HCT116 (cell line): ENCODE results near the gene INKA1. TPM values are rescaled to one million over a fixed set of nuclear protein-coding genes. Genes with fewer than 3 reads are reported as not detected.

ENCODE experiments used
- ATAC-seq: fragments of 200-7000 bp; cut with Tn5 transposase; 2 replicates; pipeline ENCODE4 v1.9.1; 2020; ENCODE audit warnings: mild to moderate bottlenecking, moderate library complexity
- BruUV-seq: library from RNA; stranded (reverse); fragments of 400-500 nt; replicated peaks from 2 replicates; lab custom pipeline; 2021; lab: Mats Ljungman, UMichigan
- CTCF ChIA-PET: fragments of 300-600 bp; sonication (Branson Sonifier 250); formaldehyde crosslinking; loops from one replicate; lab custom pipeline; 2021; ENCODE audit warnings: antibody characterized with exemption; lab: Charles Lee
- POLR2A ChIA-PET: fragments of 300-600, 350-600 bp; sonication (Branson Sonifier 250); formaldehyde crosslinking; loops from one replicate; lab custom pipeline; 2021; ENCODE audit warnings: antibody characterized with exemption; lab: Charles Lee
- RAD21 ChIA-PET, 2 experiments: fragments of 300-600 bp; sonication (Branson Sonifier 250); formaldehyde crosslinking; loops; one replicate each; lab custom pipeline; 2023; ENCODE audit warnings: low total read pairs in 2 of 2; ENCODE audit not compliant: uncharacterized antibody in 2 of 2, unreplicated experiment in 2 of 2, low non-redundant PET in 1 of 2; lab: Charles Lee
- DNase-seq: peaks from one replicate; pipeline ENCODE4 v3.0.0-alpha.2; 2010; ENCODE audit warnings: low read depth, low spot score
- H2AFZ ChIP-seq: fragments of 200-600 bp; shearing (Covaris generic), sonication (generic); 2 replicates; pipeline ENCODE4 v1.6.1; 2017; ENCODE audit warnings: low read depth, mixed run types, mixed read lengths, antibody characterized with exemption, low read length; ENCODE audit not compliant: poor library complexity, severe bottlenecking
- H3K27ac ChIP-seq: 2 replicates; pipeline ENCODE4 v1.5.1; 2012; ENCODE audit warnings: low read depth, low read length
- H3K27me3 ChIP-seq: fragments of 200-600 bp; sonication (generic); 2 replicates; pipeline ENCODE4 v1.6.1; 2016; ENCODE audit warnings: mixed run types, low read length, mixed read lengths; ENCODE audit not compliant: insufficient read depth
- H3K36me3 ChIP-seq, 2 experiments: fragments of 200-500 bp in 1 of 2; fragments of 200-600 bp in 1 of 2; sonication (Bioruptor generic) in 1 of 2; sonication (generic) in 1 of 2; 2 replicates each; pipeline versions ENCODE4 v1.5.1 to v1.6.1; 2014 to 2016; ENCODE audit warnings: low read length in 2 of 2, inconsistent platforms in 1 of 2, mixed read lengths in 1 of 2, mixed run types in 1 of 2; ENCODE audit not compliant: insufficient read depth in 2 of 2, control insufficient read depth in 1 of 2
- H3K4me1 ChIP-seq, 2 experiments: fragments of 200-600 bp in 1 of 2; sonication (generic) in 1 of 2; 2 replicates each; pipeline versions ENCODE4 v1.5.1 to v1.6.1; 2012 to 2017; ENCODE audit warnings: low read length in 2 of 2, inconsistent platforms in 1 of 2, mild to moderate bottlenecking in 1 of 2, mixed read lengths in 1 of 2, mixed run types in 1 of 2, moderate library complexity in 1 of 2; ENCODE audit not compliant: insufficient read depth in 2 of 2, control insufficient read depth in 1 of 2
- H3K4me2 ChIP-seq: fragments of 200-600 bp; sonication (generic); 2 replicates; pipeline ENCODE4 v1.6.1; 2017; ENCODE audit warnings: mixed run types, low read length, mixed read lengths
- H3K4me3 ChIP-seq, 2 experiments: fragments of 200-600 bp in 1 of 2; sonication (generic) in 1 of 2; replicated peaks in 1 of 2; 2 replicates each; pipeline ENCODE4 v1.5.1; 2011 to 2016; ENCODE audit warnings: low read length in 2 of 2, control low read depth in 1 of 2, low read depth in 1 of 2, mild to moderate bottlenecking in 1 of 2, mixed read lengths in 1 of 2, mixed run types in 1 of 2
- H3K79me2 ChIP-seq: fragments of 200-600 bp; sonication (generic); 2 replicates; pipeline ENCODE4 v1.6.1; 2017; ENCODE audit warnings: mild to moderate bottlenecking, mixed run types, low read length, moderate library complexity, mixed read lengths; ENCODE audit not compliant: insufficient read depth
- H3K9ac ChIP-seq: fragments of 200-600 bp; sonication (generic); 2 replicates; pipeline ENCODE4 v1.6.1; 2016; ENCODE audit warnings: low read length, mixed read lengths
- H3K9me2 ChIP-seq: fragments of 200-600 bp; sonication (generic), shearing (Covaris generic); 2 replicates; pipeline ENCODE4 v1.6.1; 2017; ENCODE audit warnings: mixed run types, mild to moderate bottlenecking, moderate library complexity; ENCODE audit not compliant: insufficient read depth
- H3K9me3 ChIP-seq, 2 experiments: fragments of 200-500 bp in 1 of 2; fragments of 200-600 bp in 1 of 2; sonication (Bioruptor generic) in 1 of 2; sonication (generic) in 1 of 2; 2 replicates each; pipeline ENCODE4 v1.6.1; 2014 to 2017; ENCODE audit warnings: low read length in 2 of 2, mixed read lengths in 2 of 2, inconsistent platforms in 1 of 2, low read depth in 1 of 2, mild to moderate bottlenecking in 1 of 2, mixed run types in 1 of 2, moderate library complexity in 1 of 2; ENCODE audit not compliant: control insufficient read depth in 1 of 2, insufficient read depth in 1 of 2
- H4K20me1 ChIP-seq: fragments of 200-600 bp; sonication (generic), shearing (Covaris generic); 2 replicates; pipeline ENCODE4 v1.6.1; 2017; ENCODE audit warnings: mixed run types, mild to moderate bottlenecking, moderate library complexity; ENCODE audit not compliant: insufficient read depth
- CEBPB ChIP-seq: IDR thresholded peaks from 2 replicates; pipeline ENCODE4 v1.6.1; 2012; ENCODE audit warnings: low read depth
- ELF1 ChIP-seq: IDR thresholded peaks from 2 replicates; pipeline ENCODE4 v1.6.1; 2012; ENCODE audit warnings: low read depth, borderline replicate concordance
- EZH2phosphoT487 ChIP-seq: fragments of 200-600 bp; IDR thresholded peaks from 2 replicates; pipeline ENCODE4 v1.6.1; 2018; ENCODE audit warnings: antibody characterized with exemption, borderline replicate concordance
- POLR2A ChIP-seq: IDR thresholded peaks from 2 replicates; pipeline ENCODE4 v1.7.0; 2011; ENCODE audit warnings: borderline replicate concordance; ENCODE audit not compliant: insufficient read depth, insufficient read length; ENCODE audit errors: extremely low read depth
- POLR2AphosphoS5 ChIP-seq: IDR thresholded peaks from 2 replicates; pipeline ENCODE4 v1.6.1; 2011; ENCODE audit warnings: mild to moderate bottlenecking, low read depth, low read length, moderate library complexity
- SIN3A ChIP-seq: IDR thresholded peaks from 2 replicates; pipeline ENCODE4 v1.6.1; 2012; ENCODE audit warnings: low read depth
- intact Hi-C: fragments of 100-400 bp; cut with micrococcal nuclease; formaldehyde crosslinking; loops from 2 replicates; pipeline ENCODE4 v1.10.0; 2022
- total RNA-seq: library from RNA; stranded (reverse); gene quantifications from one replicate; pipeline ENCODE4 v1.2.1, GENCODE V29; 2021; ENCODE audit not compliant: unreplicated experiment
- TF ChIP-seq, protein P1 (sequence below): IDR thresholded peaks from 2 replicates; pipeline ENCODE4 v1.6.1; 2012; ENCODE audit warnings: low read depth

INKA1 gene
- total RNA-seq, 1 experiment from 2014 or later, result 1.6 TPM

- Histone ChIP-seq H3K9me2 (no peaks in the 10 kb centered on the region), H4K20me1 (no peaks in the 10 kb centered on the region), H3K36me3 (no peaks in the 10 kb centered on the region), H3K4me2 (no peak overlapping the region), H3K27ac (no peak overlapping the region), H2AFZ (no peak overlapping the region), H3K27me3 (no peaks in the 10 kb centered on the region), H3K9ac (no peak overlapping the region), H3K4me3 (no peak overlapping the region), H3K79me2 (no peaks in the 10 kb centered on the region), H3K4me1 (peaks cover 3 to 17% of the 10 kb centered on the region in 2 experiments; a peak in 2 of 4 replicates), H3K9me3 (no peaks in the 10 kb centered on the region)
- ChIA-PET CTCF (no interaction called here), RAD21 (no interaction called here), POLR2A (interaction anchor here (0.6 kb wide), 1 partner anchor 89 kb away, joined by 3 read pairs; no protein-coding TSS in a partner anchor)
- intact Hi-C loops, result no loop called here
- no TSS peak for BruUV-seq
- no peak for TF ChIP-seq SIN3A
- TF ChIP-seq, protein P1, sequence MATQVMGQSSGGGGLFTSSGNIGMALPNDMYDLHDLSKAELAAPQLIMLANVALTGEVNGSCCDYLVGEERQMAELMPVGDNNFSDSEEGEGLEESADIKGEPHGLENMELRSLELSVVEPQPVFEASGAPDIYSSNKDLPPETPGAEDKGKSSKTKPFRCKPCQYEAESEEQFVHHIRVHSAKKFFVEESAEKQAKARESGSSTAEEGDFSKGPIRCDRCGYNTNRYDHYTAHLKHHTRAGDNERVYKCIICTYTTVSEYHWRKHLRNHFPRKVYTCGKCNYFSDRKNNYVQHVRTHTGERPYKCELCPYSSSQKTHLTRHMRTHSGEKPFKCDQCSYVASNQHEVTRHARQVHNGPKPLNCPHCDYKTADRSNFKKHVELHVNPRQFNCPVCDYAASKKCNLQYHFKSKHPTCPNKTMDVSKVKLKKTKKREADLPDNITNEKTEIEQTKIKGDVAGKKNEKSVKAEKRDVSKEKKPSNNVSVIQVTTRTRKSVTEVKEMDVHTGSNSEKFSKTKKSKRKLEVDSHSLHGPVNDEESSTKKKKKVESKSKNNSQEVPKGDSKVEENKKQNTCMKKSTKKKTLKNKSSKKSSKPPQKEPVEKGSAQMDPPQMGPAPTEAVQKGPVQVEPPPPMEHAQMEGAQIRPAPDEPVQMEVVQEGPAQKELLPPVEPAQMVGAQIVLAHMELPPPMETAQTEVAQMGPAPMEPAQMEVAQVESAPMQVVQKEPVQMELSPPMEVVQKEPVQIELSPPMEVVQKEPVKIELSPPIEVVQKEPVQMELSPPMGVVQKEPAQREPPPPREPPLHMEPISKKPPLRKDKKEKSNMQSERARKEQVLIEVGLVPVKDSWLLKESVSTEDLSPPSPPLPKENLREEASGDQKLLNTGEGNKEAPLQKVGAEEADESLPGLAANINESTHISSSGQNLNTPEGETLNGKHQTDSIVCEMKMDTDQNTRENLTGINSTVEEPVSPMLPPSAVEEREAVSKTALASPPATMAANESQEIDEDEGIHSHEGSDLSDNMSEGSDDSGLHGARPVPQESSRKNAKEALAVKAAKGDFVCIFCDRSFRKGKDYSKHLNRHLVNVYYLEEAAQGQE, result no peak
- TF ChIP-seq EZH2phosphoT487, result no peak
- no peak for TF ChIP-seq POLR2AphosphoS5
- TF ChIP-seq CEBPB, result no peak
- no peak for TF ChIP-seq POLR2A
- no peak for TF ChIP-seq ELF1
- no peak for DNase-seq
- ATAC-seq, result no peak
These were observed 7.8 kb upstream of the INKA1 start for GRCh38 chr3:49794926-49795905.
